K562 (cell line): ENCODE results near the gene TTC9B. TPM values are rescaled to one million over a fixed set of nuclear protein-coding genes. Genes with fewer than 3 reads are reported as not detected.
A peak's percentile ranks its signal among the peaks of the same experiment; 100 is the strongest.

ENCODE experiments used
- ATAC-seq: fragments of 200-7000 bp; cut with Tn5 transposase; 3 replicates; pipeline ENCODE4 v1.9.1; 2020; ENCODE audit warnings: moderate library complexity
- BruUV-seq: library from RNA; stranded (reverse); fragments of 400-500 nt; replicated peaks from 2 replicates; lab custom pipeline; 2021; lab: Mats Ljungman, UMichigan
- CTCF ChIA-PET: fragments of 300-600 bp; formaldehyde crosslinking; extraction: SDS; loops from one replicate; lab custom pipeline; 2021; ENCODE audit warnings: low intra/inter-chr PET ratio; lab: Yijun Ruan, JAX
- POLR2A ChIA-PET: fragments of 300-600, 350-650 bp; sonication (Branson Sonifier 250); formaldehyde crosslinking; extraction: SDS; loops from one replicate; lab custom pipeline; 2021; ENCODE audit warnings: antibody characterized with exemption, inconsistent platforms; lab: Yijun Ruan, JAX
- DNase-seq, 4 experiments: peaks; one replicate each; pipeline versions ENCODE4 v3.0.0 to v3.0.0-alpha.2; 2011 to 2018; ENCODE audit warnings: low spot score in 3 of 4, mixed read lengths in 3 of 4; ENCODE audit errors: extremely low read depth in 1 of 4
- FAIRE-seq: peaks from 2 replicates; lab custom pipeline; 2011; peaks lifted over from hg19 to GRCh38; lab: Jason Lieb, UNC
- H2AFZ ChIP-seq: 2 replicates; pipeline ENCODE4 v1.6.0; 2011; ENCODE audit warnings: low read depth, low read length, control low read depth, inconsistent platforms
- H3K27ac ChIP-seq: fragments of 200-600 bp; 3 replicates; pipeline ENCODE4 v1.8.0; 2011; ENCODE audit warnings: low read depth, mild to moderate bottlenecking, control low read depth, inconsistent platforms, low read length, moderate library complexity, mixed read lengths; ENCODE audit errors: extremely low read depth
- H3K27me3 ChIP-seq, 2 experiments: fragments of 300-600 bp in 1 of 2; 2 replicates in 1 of 2; 3 replicates in 1 of 2; pipeline versions ENCODE4 v1.6.0 to v1.8.0; 2011; ENCODE audit warnings: inconsistent platforms in 2 of 2, low read length in 2 of 2, mild to moderate bottlenecking in 1 of 2, mixed read lengths in 1 of 2, moderate library complexity in 1 of 2; ENCODE audit not compliant: control insufficient read depth in 2 of 2, insufficient read depth in 2 of 2
- H3K36me3 ChIP-seq: fragments of 300-600 bp; 3 replicates; pipeline ENCODE4 v1.8.0; 2011; ENCODE audit warnings: mild to moderate bottlenecking, low read length, inconsistent platforms; ENCODE audit not compliant: control insufficient read depth, insufficient read depth
- H3K4me1 ChIP-seq, 2 experiments: fragments of 200-600 bp in 1 of 2; replicated peaks in 1 of 2; 2 replicates in 1 of 2; 3 replicates in 1 of 2; pipeline versions ENCODE4 v1.5.1 to v1.8.0; 2011; ENCODE audit warnings: inconsistent platforms in 2 of 2, low read length in 2 of 2, mild to moderate bottlenecking in 1 of 2, mixed read lengths in 1 of 2, moderate library complexity in 1 of 2; ENCODE audit not compliant: control insufficient read depth in 2 of 2, insufficient read depth in 2 of 2
- H3K4me2 ChIP-seq: 2 replicates; pipeline ENCODE4 v1.6.1; 2011; ENCODE audit warnings: low read length, control low read depth, inconsistent platforms, mixed read lengths; ENCODE audit not compliant: insufficient read depth
- H3K4me3 ChIP-seq: fragments of 200-600 bp; sonication (generic), shearing (Covaris generic); 2 replicates; pipeline ENCODE4 v1.5.1; 2016; ENCODE audit warnings: control low read depth, inconsistent platforms
- H3K79me2 ChIP-seq: fragments of 200-600 bp; 3 replicates; pipeline ENCODE4 v1.8.0; 2011; ENCODE audit warnings: low read length, inconsistent platforms; ENCODE audit not compliant: control insufficient read depth, insufficient read depth
- H3K9ac ChIP-seq, 2 experiments: 2 replicates each; pipeline versions ENCODE4 v1.6.0 to v1.6.1; 2011; ENCODE audit warnings: low read depth in 2 of 2, low read length in 2 of 2, control low read depth in 1 of 2, inconsistent platforms in 1 of 2, mild to moderate bottlenecking in 1 of 2, mixed read lengths in 1 of 2; ENCODE audit not compliant: insufficient read depth in 1 of 2
- H3K9me1 ChIP-seq: one replicate; pipeline ENCODE4 v1.6.0; 2011; ENCODE audit warnings: inconsistent platforms, mild to moderate bottlenecking, low read length, moderate library complexity; ENCODE audit not compliant: control insufficient read depth, insufficient read depth
- H3K9me3 ChIP-seq: replicated peaks from 2 replicates; pipeline ENCODE4 v1.5.1; 2011; ENCODE audit warnings: low read depth, low read length, inconsistent platforms; ENCODE audit not compliant: control insufficient read depth, insufficient read depth
- H4K20me1 ChIP-seq: replicated peaks from 2 replicates; pipeline ENCODE4 v1.6.1; 2011; ENCODE audit warnings: low read length, inconsistent platforms, mixed read lengths; ENCODE audit not compliant: control insufficient read depth, insufficient read depth
- BCOR ChIP-seq: fragments of 450-650 bp; IDR thresholded peaks from 2 replicates; pipeline ENCODE4 v1.6.1; 2016
- CBX1 ChIP-seq: sonication (generic); IDR thresholded peaks from 2 replicates; pipeline ENCODE4 v1.6.1; 2016; ENCODE audit warnings: antibody characterized with exemption, low read depth, mild to moderate bottlenecking
- ILK ChIP-seq: fragments of 450-650 bp; IDR thresholded peaks from 2 replicates; pipeline ENCODE4 v1.6.1; 2016; ENCODE audit warnings: missing genetic modification characterization, low read depth, mild to moderate bottlenecking, missing compliant biosample characterization, moderate library complexity, borderline replicate concordance
- KDM1A ChIP-seq, 2 experiments: fragments of 450-650 bp; IDR thresholded peaks; 2 replicates each; pipeline ENCODE4 v1.6.1; 2016; ENCODE audit warnings: mild to moderate bottlenecking in 2 of 2
- KLF13 ChIP-seq: fragments of 450-650 bp; IDR thresholded peaks from 2 replicates; pipeline ENCODE4 v1.6.1; 2016; ENCODE audit warnings: missing genetic modification characterization, low read depth, mild to moderate bottlenecking, missing compliant biosample characterization, moderate library complexity, borderline replicate concordance
- NCOA1 ChIP-seq: fragments of 450-650 bp; IDR thresholded peaks from 2 replicates; pipeline ENCODE4 v1.6.1; 2016; ENCODE audit warnings: low read depth
- PKNOX1 ChIP-seq: fragments of 450-650 bp; IDR thresholded peaks from 2 replicates; pipeline ENCODE4 v1.6.1; 2016
- ZFP36 ChIP-seq: fragments of 150-350 bp; IDR thresholded peaks from 2 replicates; pipeline ENCODE4 v1.6.1; 2018; ENCODE audit warnings: low read length, low read depth; ENCODE audit not compliant: partially characterized antibody
- ZNF707 ChIP-seq: fragments of 250-450 bp; sonication (Bioruptor Pico); conservative IDR thresholded peaks from 2 replicates; pipeline ENCODE4 v1.8.0; 2022; ENCODE audit warnings: inconsistent platforms, mild to moderate bottlenecking, moderate library complexity
- WGBS: fragments of 100-300 bp; shearing (Covaris generic); methylation state at CpG from one replicate; pipeline ENCODE4 v1.1.6; 2016; ENCODE audit warnings: low coverage, mixed read lengths; ENCODE audit not compliant: insufficient coverage; ENCODE audit errors: missing lambda C conversion rate; 5-methylcytosine and 5-hydroxymethylcytosine counted together
- in situ Hi-C: fragments of 300-500 bp; cut with MboI; formaldehyde crosslinking; loops from 4 replicates; pipeline ENCODE4 v1.15.0; 2018; ENCODE audit warnings: inconsistent platforms, mixed read lengths
- intact Hi-C: fragments of 100-400 bp; cut with micrococcal nuclease; formaldehyde crosslinking; loops from 2 replicates; pipeline ENCODE4 v1.14.2; 2022
- polyA plus RNA-seq, 8 experiments: library from polyadenylated mRNA; depleted of rRNA in 4 of 8; stranded (reverse) in 5 of 8; unstranded in 3 of 8; fragments of >200 nt; fragmentation: Nextera tagmentation in 2 of 8; fragmentation: Illumina TruSeq in 1 of 8; extraction: Ambion mirVana in 2 of 8; extraction: Trizol in 1 of 8; gene quantifications; 2 replicates each; pipeline versions ENCODE4 v1.2.1 to v1.2.3, GENCODE V29; 2011 to 2014; ENCODE audit warnings: inconsistent platforms in 1 of 8, missing spikeins in 1 of 8
- total RNA-seq, 7 experiments: library from RNA; depleted of rRNA in 6 of 7; stranded (reverse); fragments of >200 nt in 6 of 7; fragmentation: Illumina TruSeq in 2 of 7; extraction: Trizol in 2 of 7; gene quantifications; 2 replicates each; pipeline versions ENCODE4 v1.2.1 to v1.2.3, GENCODE V29; 2011 to 2021; ENCODE audit warnings: low replicate concordance in 1 of 7

TTC9B gene
- total and polyA plus RNA-seq, 9 of the 15 experiments (the other 6 are each of a cell fraction or from before 2014, with no cell fraction given), result 0.06 to 0.14 TPM; not detected in 7

- in situ Hi-C loops (no loop called here), intact Hi-C loops (no loop called here)
- BruUV-seq, result no TSS peak
- Histone ChIP-seq H3K4me1 (peaks cover 40 to 78% of the 10 kb centered on the region in 2 experiments; a peak in 4 of 5 replicates), H3K79me2 (peaks cover 89% of the 10 kb centered on the region), H4K20me1 (peaks cover 16% of the 10 kb centered on the region; the same call in 1 of the 2 replicates), H3K36me3 (peaks cover 79% of the 10 kb centered on the region), H3K27me3 (no peaks in the 10 kb centered on the region), H3K27ac (no peak overlapping the region; the same call in 2 of the 3 replicates), H3K4me3 (no peak overlapping the region), H3K9me1 (peaks cover 2% of the 10 kb centered on the region), H2AFZ (no peak overlapping the region), H3K4me2 (peak overlapping the region; percentile 63; the same call in 1 of the 2 replicates), H3K9ac (peak overlapping the region in 1 of 2 experiments; percentile 90; a peak in 2 of 4 replicates), H3K9me3 (no peaks in the 10 kb centered on the region)
- WGBS, result 72% methylated on average over 13 of the region's 15 CpGs
- FAIRE-seq, result no peak
- POLR2A ChIA-PET, result interaction anchor here (0.5 to 1.2 kb wide), 2 partner anchors 14 to 122 kb away, joined by 3 read pairs; no protein-coding TSS in a partner anchor
- ATAC-seq, result peak; percentile 5; the same call in 1 of the 3 replicates
- TF ChIP-seq ZNF707, result no peak
- TF ChIP-seq KLF13 (tag), result no peak
- TF ChIP-seq BCOR, result peak; percentile 50; the same call in 1 of the 2 replicates
- TF ChIP-seq KDM1A (IDR thresholded peaks at IDR 0.05), result peak in 1 of 2 experiments; percentile 29; a peak in 1 of 4 replicates
- peak; percentile 83 for TF ChIP-seq PKNOX1
- peak; percentile 94 for TF ChIP-seq ZFP36
- TF ChIP-seq CBX1, result no peak
- TF ChIP-seq ILK (tag), result no peak
- no peak for TF ChIP-seq NCOA1
- DNase-seq, result peak in 1 of 4 experiments; percentile 39
- CTCF ChIA-PET, result no interaction called here
Observed at GRCh38 chr19:40266912-40267600, 48.9 kb upstream of the TTC9B start.
